HepG2 (cell line): ENCODE results near the gene ARGLU1. TPM values are rescaled to one million over a fixed set of nuclear protein-coding genes. Genes with fewer than 3 reads are reported as not detected.

ENCODE experiments used
- ATAC-seq: fragments of 200-7000 bp; cut with Tn5 transposase; 3 replicates; pipeline ENCODE4 v1.9.1; 2020; ENCODE audit warnings: mild to moderate bottlenecking, moderate library complexity
- BruUV-seq: library from RNA; stranded (reverse); fragments of 400-500 nt; replicated peaks from 2 replicates; lab custom pipeline; 2021; lab: Mats Ljungman, UMichigan
- CTCF ChIA-PET: fragments of 300-600 bp; formaldehyde crosslinking; extraction: SDS; loops from one replicate; lab custom pipeline; 2021; ENCODE audit warnings: low total read pairs, inconsistent platforms, low intra/inter-chr PET ratio; lab: Yijun Ruan, JAX
- POLR2A ChIA-PET: fragments of 350-600 bp; sonication (Branson Sonifier 250); formaldehyde crosslinking; loops from one replicate; lab custom pipeline; 2020; ENCODE audit warnings: antibody characterized with exemption, inconsistent platforms; lab: Yijun Ruan, JAX
- DNase-seq: peaks from one replicate; pipeline ENCODE4 v3.0.0-alpha.2; 2015; ENCODE audit warnings: low spot score
- FAIRE-seq: peaks from 3 replicates; lab custom pipeline; 2011; peaks lifted over from hg19 to GRCh38; lab: Jason Lieb, UNC
- H2AFZ ChIP-seq: one replicate; pipeline ENCODE4 v1.6.1; 2011; ENCODE audit warnings: low read length, inconsistent platforms
- H3K27ac ChIP-seq: fragments of 300-600 bp; 3 replicates; pipeline ENCODE4 v1.8.0; 2011; ENCODE audit warnings: mixed run types, mild to moderate bottlenecking, mixed read lengths, low read length, inconsistent platforms; ENCODE audit not compliant: insufficient read depth; ENCODE audit errors: extremely low read length
- H3K27me3 ChIP-seq, 2 experiments: fragments of 200-600 bp in 1 of 2; 2 replicates in 1 of 2; 3 replicates in 1 of 2; pipeline versions ENCODE4 v1.6.0 to v1.8.0; 2011; ENCODE audit warnings: low read length in 2 of 2, mild to moderate bottlenecking in 2 of 2, moderate library complexity in 2 of 2, inconsistent platforms in 1 of 2; ENCODE audit not compliant: insufficient read depth in 2 of 2, control insufficient read depth in 1 of 2
- H3K36me3 ChIP-seq, 2 experiments: fragments of 200-600 bp in 1 of 2; replicated peaks in 1 of 2; 2 replicates in 1 of 2; 3 replicates in 1 of 2; pipeline versions ENCODE4 v1.5.1 to v1.8.0; 2011; ENCODE audit warnings: low read length in 2 of 2, inconsistent platforms in 1 of 2; ENCODE audit not compliant: insufficient read depth in 2 of 2, control insufficient read depth in 1 of 2
- H3K4me1 ChIP-seq: 2 replicates; pipeline ENCODE4 v1.5.1; 2012; ENCODE audit warnings: low read length, inconsistent platforms; ENCODE audit not compliant: insufficient read depth
- H3K4me2 ChIP-seq: 2 replicates; pipeline ENCODE4 v1.6.0; 2011; ENCODE audit warnings: low read depth, low read length, inconsistent platforms
- H3K4me3 ChIP-seq, 3 experiments: fragments of 200-600 bp in 1 of 3; sonication (generic), shearing (Covaris generic) in 1 of 3; replicated peaks in 1 of 3; 2 replicates each; pipeline ENCODE4 v1.5.1; 2011 to 2016; ENCODE audit warnings: low read length in 3 of 3, inconsistent platforms in 2 of 3, low read depth in 2 of 3, mild to moderate bottlenecking in 2 of 3, control low read depth in 1 of 3, mixed read lengths in 1 of 3; ENCODE audit not compliant: insufficient read depth in 1 of 3
- H3K79me2 ChIP-seq: one replicate; pipeline ENCODE4 v1.6.1; 2011; ENCODE audit warnings: low read length, inconsistent platforms; ENCODE audit not compliant: insufficient read depth
- H3K9ac ChIP-seq: 2 replicates; pipeline ENCODE4 v1.6.0; 2011; ENCODE audit warnings: mild to moderate bottlenecking, low read depth, low read length, inconsistent platforms; ENCODE audit not compliant: insufficient read depth
- H3K9me3 ChIP-seq: 2 replicates; pipeline ENCODE4 v1.5.1; 2012; ENCODE audit warnings: mild to moderate bottlenecking, low read length
- H4K20me1 ChIP-seq: 2 replicates; pipeline ENCODE4 v1.6.0; 2011; ENCODE audit warnings: inconsistent platforms, mild to moderate bottlenecking, low read length, moderate library complexity; ENCODE audit not compliant: insufficient read depth
- DDIT3 ChIP-seq: sonication (generic); formaldehyde crosslinking; IDR thresholded peaks from 2 replicates; pipeline ENCODE4 v1.4.0; 2020; ENCODE audit warnings: mild to moderate bottlenecking, missing genetic modification reagents
- EP300 ChIP-seq, 3 experiments: sonication (generic) in 1 of 3; formaldehyde crosslinking in 1 of 3; IDR thresholded peaks; 2 replicates each; pipeline versions ENCODE4 v1.5.1 to v1.6.1; 2011 to 2020; ENCODE audit warnings: low read depth in 2 of 3, low read length in 2 of 3, borderline replicate concordance in 1 of 3, improper control_type of control experiment in 1 of 3, mild to moderate bottlenecking in 1 of 3, missing genetic modification reagents in 1 of 3, moderate library complexity in 1 of 3
- FOXM1 ChIP-seq: sonication (generic); formaldehyde crosslinking; IDR thresholded peaks from 2 replicates; pipeline ENCODE4 v1.5.0; 2020; ENCODE audit warnings: missing genetic modification reagents
- NAIF1 ChIP-seq: sonication (generic); formaldehyde crosslinking; IDR thresholded peaks from 2 replicates; pipeline ENCODE4 v1.5.0; 2020; ENCODE audit warnings: mild to moderate bottlenecking, missing genetic modification reagents, borderline replicate concordance
- PAF1 ChIP-seq: IDR thresholded peaks from 2 replicates; pipeline ENCODE4 v1.6.1; 2016; ENCODE audit warnings: missing genetic modification reagents, missing compliant biosample characterization
- PCBP1 ChIP-seq: fragments of 200-400 bp; formaldehyde crosslinking; IDR thresholded peaks from 2 replicates; pipeline ENCODE4 v1.6.1; 2017; ENCODE audit warnings: mild to moderate bottlenecking, low read depth, low read length, borderline replicate concordance
- SRF ChIP-seq: IDR thresholded peaks from 2 replicates; pipeline ENCODE4 v1.6.1; 2011; ENCODE audit warnings: mild to moderate bottlenecking, low read depth, low read length, moderate library complexity
- ZNF251 ChIP-seq: sonication (generic); formaldehyde crosslinking; IDR thresholded peaks from 2 replicates; pipeline ENCODE4 v1.9.0; 2021; ENCODE audit warnings: mild to moderate bottlenecking, missing genetic modification reagents
- ZNF253 ChIP-seq: sonication (generic); formaldehyde crosslinking; IDR thresholded peaks from 2 replicates; pipeline ENCODE4 v1.8.0; 2022; ENCODE audit warnings: mild to moderate bottlenecking, missing genetic modification reagents, borderline replicate concordance
- ZNF3 ChIP-seq: IDR thresholded peaks from 2 replicates; pipeline ENCODE4 v1.7.0; 2017; ENCODE audit warnings: inconsistent platforms
- ZNF337 ChIP-seq: sonication (generic); formaldehyde crosslinking; IDR thresholded peaks from 2 replicates; pipeline ENCODE4 v1.5.1; 2020; ENCODE audit warnings: missing genetic modification reagents, low read depth, mild to moderate bottlenecking, borderline replicate concordance
- ZNF431 ChIP-seq: sonication (generic); formaldehyde crosslinking; IDR thresholded peaks from 2 replicates; pipeline ENCODE4 v1.9.0; 2022; ENCODE audit warnings: missing genetic modification reagents, low read depth, mild to moderate bottlenecking, borderline replicate concordance
- ZNF768 ChIP-seq: sonication (generic); formaldehyde crosslinking; IDR thresholded peaks from 2 replicates; pipeline ENCODE4 v1.4.0; 2020; ENCODE audit warnings: missing genetic modification reagents
- WGBS: methylation state at CpG from one replicate; pipeline ENCODE4 v1.1.6; 2017; ENCODE audit warnings: low lambda C conversion rate; 5-methylcytosine and 5-hydroxymethylcytosine counted together
- in situ Hi-C: cut with HindIII; loops from 2 replicates; pipeline ENCODE4 v1.10.0; 2017; ENCODE audit warnings: low pct_unique_long_range_greater_than_20kb; ENCODE audit not compliant: extremely low pct_ligation_motif_present
- intact Hi-C: fragments of 100-400 bp; cut with micrococcal nuclease; formaldehyde crosslinking; loops from one replicate; pipeline ENCODE4 v1.10.0; 2022; ENCODE audit not compliant: unreplicated experiment
- polyA plus RNA-seq, 8 experiments: library from polyadenylated mRNA; depleted of rRNA in 3 of 8; stranded (reverse) in 7 of 8; unstranded in 1 of 8; fragments of >200 nt; fragmentation: Illumina TruSeq in 4 of 8; extraction: Trizol in 4 of 8; gene quantifications; 2 replicates each; pipeline versions ENCODE4 v1.2.1 to v1.2.3, GENCODE V29; 2011 to 2016; ENCODE audit warnings: low read depth in 4 of 8, missing spikeins in 1 of 8, mixed read lengths in 1 of 8; ENCODE audit not compliant: insufficient read depth in 1 of 8
- total RNA-seq, 5 experiments: library from RNA; depleted of rRNA; stranded (reverse); fragments of >200 nt; fragmentation: Illumina TruSeq; extraction: Trizol; gene quantifications; 2 replicates each; pipeline ENCODE4 v1.2.3, GENCODE V29; 2016; ENCODE audit warnings: low read depth in 1 of 5
- TF ChIP-seq, protein P1 (sequence below): fragments of 450-650 bp; IDR thresholded peaks from 2 replicates; pipeline ENCODE4 v1.6.1; 2017; ENCODE audit warnings: mild to moderate bottlenecking
- TF ChIP-seq, protein P2 (sequence below): sonication (generic); formaldehyde crosslinking; IDR thresholded peaks from 2 replicates; pipeline ENCODE4 v1.8.1; 2023; ENCODE audit warnings: missing genetic modification reagents, mild to moderate bottlenecking, borderline replicate concordance
- TF ChIP-seq, protein P3 (sequence below): sonication (generic); formaldehyde crosslinking; IDR thresholded peaks from 2 replicates; pipeline ENCODE4 v1.9.0; 2021; ENCODE audit warnings: missing genetic modification reagents, borderline replicate concordance

Gene ARGLU1
- total and polyA plus RNA-seq, 2 of the 13 experiments (the other 11 are each of a cell fraction or from before 2014, with no cell fraction given), result 47.1 to 70.6 TPM

DNA sequence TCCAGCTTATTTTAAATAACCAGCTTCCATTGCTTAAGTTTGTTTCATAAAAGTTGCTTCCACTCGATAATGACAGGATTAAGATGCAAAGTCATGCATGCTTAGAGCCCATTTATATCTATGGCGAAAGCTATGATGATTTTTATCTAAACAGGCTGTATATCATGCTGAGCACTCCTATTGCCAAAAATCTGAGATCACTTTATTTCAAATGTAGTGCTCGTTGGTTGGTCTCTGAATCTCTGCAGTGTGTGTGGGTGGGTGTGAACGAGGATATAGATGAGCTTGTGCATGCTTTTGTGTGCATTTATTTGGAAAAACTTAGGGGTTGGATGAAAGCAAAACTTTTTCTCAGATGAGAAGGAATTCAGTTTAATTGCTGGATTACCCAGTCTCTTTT, 27.0 kb upstream of the ARGLU1 start:
- Histone ChIP-seq H3K27ac (no peak overlapping the region), H3K79me2 (no peaks in the 10 kb centered on the region), H3K36me3 (no peaks in the 10 kb centered on the region), H3K4me3 (no peak overlapping the region), H4K20me1 (no peaks in the 10 kb centered on the region), H3K4me2 (no peak overlapping the region), H3K27me3 (no peaks in the 10 kb centered on the region), H3K4me1 (peaks cover 29% of the 10 kb centered on the region), H3K9me3 (no peaks in the 10 kb centered on the region), H3K9ac (no peak overlapping the region), H2AFZ (no peak overlapping the region)
- 49% methylated on average over 4 of the region's 4 CpGs for WGBS
- BruUV-seq, result no TSS peak
- DNase-seq (no peak), FAIRE-seq (no peak), ATAC-seq (no peak)
- ChIA-PET CTCF (no interaction called here), POLR2A (no interaction called here)
- in situ Hi-C loops (no loop called here), intact Hi-C loops (no loop called here)
- TF ChIP-seq ZNF337 (CRISPR knock-in tag), result no peak
- no peak for TF ChIP-seq ZNF431 (CRISPR knock-in tag)
- TF ChIP-seq, protein P1, sequence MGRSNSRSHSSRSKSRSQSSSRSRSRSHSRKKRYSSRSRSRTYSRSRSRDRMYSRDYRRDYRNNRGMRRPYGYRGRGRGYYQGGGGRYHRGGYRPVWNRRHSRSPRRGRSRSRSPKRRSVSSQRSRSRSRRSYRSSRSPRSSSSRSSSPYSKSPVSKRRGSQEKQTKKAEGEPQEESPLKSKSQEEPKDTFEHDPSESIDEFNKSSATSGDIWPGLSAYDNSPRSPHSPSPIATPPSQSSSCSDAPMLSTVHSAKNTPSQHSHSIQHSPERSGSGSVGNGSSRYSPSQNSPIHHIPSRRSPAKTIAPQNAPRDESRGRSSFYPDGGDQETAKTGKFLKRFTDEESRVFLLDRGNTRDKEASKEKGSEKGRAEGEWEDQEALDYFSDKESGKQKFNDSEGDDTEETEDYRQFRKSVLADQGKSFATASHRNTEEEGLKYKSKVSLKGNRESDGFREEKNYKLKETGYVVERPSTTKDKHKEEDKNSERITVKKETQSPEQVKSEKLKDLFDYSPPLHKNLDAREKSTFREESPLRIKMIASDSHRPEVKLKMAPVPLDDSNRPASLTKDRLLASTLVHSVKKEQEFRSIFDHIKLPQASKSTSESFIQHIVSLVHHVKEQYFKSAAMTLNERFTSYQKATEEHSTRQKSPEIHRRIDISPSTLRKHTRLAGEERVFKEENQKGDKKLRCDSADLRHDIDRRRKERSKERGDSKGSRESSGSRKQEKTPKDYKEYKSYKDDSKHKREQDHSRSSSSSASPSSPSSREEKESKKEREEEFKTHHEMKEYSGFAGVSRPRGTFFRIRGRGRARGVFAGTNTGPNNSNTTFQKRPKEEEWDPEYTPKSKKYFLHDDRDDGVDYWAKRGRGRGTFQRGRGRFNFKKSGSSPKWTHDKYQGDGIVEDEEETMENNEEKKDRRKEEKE, result no peak
- TF ChIP-seq ZNF251 (CRISPR knock-in tag), result no peak
- no peak for TF ChIP-seq PCBP1
- TF ChIP-seq, protein P2, sequence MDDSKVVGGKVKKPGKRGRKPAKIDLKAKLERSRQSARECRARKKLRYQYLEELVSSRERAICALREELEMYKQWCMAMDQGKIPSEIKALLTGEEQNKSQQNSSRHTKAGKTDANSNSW (CRISPR knock-in tag), result no peak
- TF ChIP-seq, protein P3, sequence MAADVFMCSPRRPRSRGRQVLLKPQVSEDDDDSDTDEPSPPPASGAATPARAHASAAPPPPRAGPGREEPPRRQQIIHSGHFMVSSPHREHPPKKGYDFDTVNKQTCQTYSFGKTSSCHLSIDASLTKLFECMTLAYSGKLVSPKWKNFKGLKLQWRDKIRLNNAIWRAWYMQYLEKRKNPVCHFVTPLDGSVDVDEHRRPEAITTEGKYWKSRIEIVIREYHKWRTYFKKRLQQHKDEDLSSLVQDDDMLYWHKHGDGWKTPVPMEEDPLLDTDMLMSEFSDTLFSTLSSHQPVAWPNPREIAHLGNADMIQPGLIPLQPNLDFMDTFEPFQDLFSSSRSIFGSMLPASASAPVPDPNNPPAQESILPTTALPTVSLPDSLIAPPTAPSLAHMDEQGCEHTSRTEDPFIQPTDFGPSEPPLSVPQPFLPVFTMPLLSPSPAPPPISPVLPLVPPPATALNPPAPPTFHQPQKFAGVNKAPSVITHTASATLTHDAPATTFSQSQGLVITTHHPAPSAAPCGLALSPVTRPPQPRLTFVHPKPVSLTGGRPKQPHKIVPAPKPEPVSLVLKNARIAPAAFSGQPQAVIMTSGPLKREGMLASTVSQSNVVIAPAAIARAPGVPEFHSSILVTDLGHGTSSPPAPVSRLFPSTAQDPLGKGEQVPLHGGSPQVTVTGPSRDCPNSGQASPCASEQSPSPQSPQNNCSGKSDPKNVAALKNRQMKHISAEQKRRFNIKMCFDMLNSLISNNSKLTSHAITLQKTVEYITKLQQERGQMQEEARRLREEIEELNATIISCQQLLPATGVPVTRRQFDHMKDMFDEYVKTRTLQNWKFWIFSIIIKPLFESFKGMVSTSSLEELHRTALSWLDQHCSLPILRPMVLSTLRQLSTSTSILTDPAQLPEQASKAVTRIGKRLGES, result no peak
- TF ChIP-seq SRF, result no peak
- TF ChIP-seq ZNF3 (CRISPR knock-in tag), result no peak
- no peak for TF ChIP-seq NAIF1 (CRISPR knock-in tag)
- TF ChIP-seq FOXM1 (CRISPR knock-in tag), result no peak
- no peak for TF ChIP-seq DDIT3
- TF ChIP-seq EP300 (IDR thresholded peaks at IDR 0.05; ENCODE audit: low read depth in 2 of 2, low read length in 2 of 2), result no peak
- TF ChIP-seq EP300 (CRISPR knock-in tag; IDR thresholded peaks at IDR 0.05; ENCODE audit: borderline replicate concordance), result no peak
- no peak for TF ChIP-seq ZNF768
- no peak for TF ChIP-seq ZNF253
- no peak for TF ChIP-seq PAF1 (CRISPR knock-in tag)
